ENCODE results near the gene SRGAP3.

- TF ChIP-seq CTCF (conservative IDR thresholded peaks at IDR 0.05) (no peak), ZFX (IDR thresholded peaks at IDR 0.05) (no peak)
Measured at GRCh38 chr3:9222049-9222448, 27.4 kb downstream of the SRGAP3 start.

Data from C4-2B (cell line).